ENCODE data around the gene PLCXD3. TPM values are rescaled to one million over a fixed set of nuclear protein-coding genes. Genes with fewer than 3 reads are reported as not detected.

Gene PLCXD3
- total RNA-seq, 1 experiment from 2014 or later = 0.11 TPM

DNA sequence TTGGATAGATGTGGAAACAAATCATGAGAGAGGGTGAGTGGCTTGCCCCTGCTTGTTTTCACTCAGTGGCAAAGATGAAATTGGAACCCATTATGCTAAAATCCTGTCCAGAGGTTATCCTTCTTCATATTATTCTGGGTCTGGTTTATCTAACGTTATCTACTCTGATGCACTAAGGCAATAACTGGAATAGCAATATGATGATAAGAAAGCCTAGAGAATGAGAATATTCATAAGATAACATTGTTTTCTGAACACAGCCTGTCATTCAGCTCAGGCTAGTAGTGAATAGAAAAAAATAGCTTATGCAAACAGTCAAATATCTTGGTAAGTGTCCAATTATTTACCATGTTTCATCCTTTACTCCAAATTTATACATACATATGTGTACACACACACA, 165.1 kb downstream of the PLCXD3 start:
- CTCF ChIA-PET = no interaction called here
- no peak for DNase-seq
- intact Hi-C loops (cut with micrococcal nuclease; ENCODE audit: unreplicated experiment) = loop anchor here (5.0 kb wide), 1 partner anchor 497 kb away; no protein-coding TSS in a partner anchor

DNA sequence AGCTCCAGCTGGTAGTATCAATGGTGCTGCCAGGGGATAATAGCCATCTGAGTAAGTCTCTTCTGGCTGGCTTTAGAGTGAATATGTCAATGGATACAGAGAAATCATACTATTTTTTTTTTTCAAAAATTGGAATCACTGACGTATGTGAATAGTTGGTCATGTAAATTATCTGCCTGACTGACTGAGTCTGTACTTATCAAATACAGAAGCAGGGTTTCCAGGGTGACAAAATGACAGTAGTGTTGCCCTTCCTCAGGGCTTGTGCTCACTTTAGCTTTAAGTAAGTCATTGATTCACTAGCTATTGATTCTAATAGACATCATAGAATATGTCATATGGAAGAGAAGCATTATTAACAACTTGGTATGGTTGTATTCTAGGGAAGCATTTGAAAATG, 171.1 kb downstream of the PLCXD3 start:
- intact Hi-C loops (cut with micrococcal nuclease; ENCODE audit: unreplicated experiment) = no loop called here
- CTCF ChIA-PET = no interaction called here

More for the DNA sequence above, 165.1 kb downstream of the PLCXD3 start:
- no peaks in the 10 kb centered on the region for H3K27me3 ChIP-seq (ENCODE audit: insufficient read depth, low read depth)
- no peaks in the 10 kb centered on the region for H3K9me2 ChIP-seq (ENCODE audit: insufficient read depth)
- no peaks in the 10 kb centered on the region for H3K4me1 ChIP-seq (replicated peaks; ENCODE audit: insufficient read depth)
- no peak overlapping the region for H3K27ac ChIP-seq
- no peaks in the 10 kb centered on the region for H4K20me1 ChIP-seq (ENCODE audit: insufficient read depth)
- no peak overlapping the region for H3K4me2 ChIP-seq
- BruUV-seq (replicated peaks) = no TSS peak
- H3K4me3 ChIP-seq = no peak overlapping the region
- no peak overlapping the region for H2AFZ ChIP-seq
- no peaks in the 10 kb centered on the region for H3K79me2 ChIP-seq (ENCODE audit: low read depth)
- H3K36me3 ChIP-seq (ENCODE audit: low read depth) = no peaks in the 10 kb centered on the region
- POLR2A ChIA-PET (ENCODE audit: unreplicated experiment) = no interaction called here
- H3F3A ChIP-seq (ENCODE audit: insufficient read depth, low read depth) = no peaks in the 10 kb centered on the region; the same call in 1 of the 2 replicates
- no peaks in the 10 kb centered on the region for H3K9me3 ChIP-seq (ENCODE audit: insufficient read depth, low read depth)
- TF ChIP-seq, protein P1, sequence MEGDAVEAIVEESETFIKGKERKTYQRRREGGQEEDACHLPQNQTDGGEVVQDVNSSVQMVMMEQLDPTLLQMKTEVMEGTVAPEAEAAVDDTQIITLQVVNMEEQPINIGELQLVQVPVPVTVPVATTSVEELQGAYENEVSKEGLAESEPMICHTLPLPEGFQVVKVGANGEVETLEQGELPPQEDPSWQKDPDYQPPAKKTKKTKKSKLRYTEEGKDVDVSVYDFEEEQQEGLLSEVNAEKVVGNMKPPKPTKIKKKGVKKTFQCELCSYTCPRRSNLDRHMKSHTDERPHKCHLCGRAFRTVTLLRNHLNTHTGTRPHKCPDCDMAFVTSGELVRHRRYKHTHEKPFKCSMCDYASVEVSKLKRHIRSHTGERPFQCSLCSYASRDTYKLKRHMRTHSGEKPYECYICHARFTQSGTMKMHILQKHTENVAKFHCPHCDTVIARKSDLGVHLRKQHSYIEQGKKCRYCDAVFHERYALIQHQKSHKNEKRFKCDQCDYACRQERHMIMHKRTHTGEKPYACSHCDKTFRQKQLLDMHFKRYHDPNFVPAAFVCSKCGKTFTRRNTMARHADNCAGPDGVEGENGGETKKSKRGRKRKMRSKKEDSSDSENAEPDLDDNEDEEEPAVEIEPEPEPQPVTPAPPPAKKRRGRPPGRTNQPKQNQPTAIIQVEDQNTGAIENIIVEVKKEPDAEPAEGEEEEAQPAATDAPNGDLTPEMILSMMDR (conservative IDR thresholded peaks at IDR 0.05) = no peak
- no peak for TF ChIP-seq EZH2 (IDR thresholded peaks at IDR 0.05; ENCODE audit: low read depth)

DNA sequence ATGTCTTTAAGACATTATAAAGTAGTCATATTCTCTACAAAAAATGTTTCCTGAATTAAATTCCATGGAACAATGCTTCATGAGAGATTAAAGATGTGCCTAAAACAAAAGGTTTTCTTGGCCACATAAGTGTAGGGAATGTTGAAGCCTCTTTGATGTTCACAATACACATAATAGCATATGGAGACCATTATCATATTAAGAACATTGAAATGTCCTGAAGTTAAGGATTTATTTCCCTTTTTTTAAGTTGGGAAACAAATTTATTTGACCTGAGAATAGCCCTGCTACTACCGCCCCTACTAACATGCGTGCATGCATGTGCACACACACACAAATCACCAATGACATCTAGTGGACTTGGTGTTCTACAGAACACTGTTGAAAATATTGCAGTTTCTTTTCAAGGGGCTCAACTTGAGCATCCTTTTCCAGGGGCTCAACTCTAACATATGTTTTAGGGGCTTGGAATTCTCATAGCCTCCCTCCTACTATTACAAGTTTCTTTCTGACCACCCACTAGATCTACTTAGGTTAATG, 172.2 kb downstream of the PLCXD3 start:
- TF ChIP-seq EZH2 (IDR thresholded peaks at IDR 0.05; ENCODE audit: low read depth) = no peak
- TF ChIP-seq, protein P1 (conservative IDR thresholded peaks at IDR 0.05) = no peak
- POLR2A ChIA-PET (ENCODE audit: unreplicated experiment) = no interaction called here
- H3K4me3 ChIP-seq = no peak overlapping the region
- DNase-seq = no peak
- H3K9me3 ChIP-seq (ENCODE audit: insufficient read depth, low read depth) = 0 out of 2 replicates have a peak, but pooled peaks cover 3% of the 10 kb centered on the region
- no peak overlapping the region for H3K4me2 ChIP-seq
- H3K36me3 ChIP-seq (ENCODE audit: low read depth) = no peaks in the 10 kb centered on the region
- no peaks in the 10 kb centered on the region for H3K79me2 ChIP-seq (ENCODE audit: low read depth)
- intact Hi-C loops (cut with micrococcal nuclease; ENCODE audit: unreplicated experiment) = no loop called here
- H2AFZ ChIP-seq = no peak overlapping the region
- H3K4me1 ChIP-seq (replicated peaks; ENCODE audit: insufficient read depth) = no peaks in the 10 kb centered on the region
- BruUV-seq (replicated peaks) = no TSS peak
- no peaks in the 10 kb centered on the region for H3K9me2 ChIP-seq (ENCODE audit: insufficient read depth)
- H3F3A ChIP-seq (ENCODE audit: insufficient read depth, low read depth) = no peaks in the 10 kb centered on the region
- H3K27ac ChIP-seq = no peak overlapping the region
- CTCF ChIA-PET = no interaction called here
- H4K20me1 ChIP-seq (ENCODE audit: insufficient read depth) = no peaks in the 10 kb centered on the region
- no peaks in the 10 kb centered on the region for H3K27me3 ChIP-seq (ENCODE audit: insufficient read depth, low read depth)

More for the DNA sequence above, 171.1 kb downstream of the PLCXD3 start:
- Histone ChIP-seq H2AFZ (no peak overlapping the region), H3K27ac (no peak overlapping the region), H3K9me2 (ENCODE audit: insufficient read depth) (no peaks in the 10 kb centered on the region), H3K4me2 (no peak overlapping the region), H3K27me3 (ENCODE audit: insufficient read depth, low read depth) (no peaks in the 10 kb centered on the region), H3K79me2 (ENCODE audit: low read depth) (no peaks in the 10 kb centered on the region), H3K4me1 (replicated peaks; ENCODE audit: insufficient read depth) (no peaks in the 10 kb centered on the region), H3K36me3 (ENCODE audit: low read depth) (no peaks in the 10 kb centered on the region), H3K9me3 (ENCODE audit: insufficient read depth, low read depth) (0 out of 2 replicates have a peak, but pooled peaks cover 3% of the 10 kb centered on the region), H3K4me3 (no peak overlapping the region), H4K20me1 (ENCODE audit: insufficient read depth) (no peaks in the 10 kb centered on the region), H3F3A (ENCODE audit: insufficient read depth, low read depth) (no peaks in the 10 kb centered on the region; the same call in 1 of the 2 replicates)
- BruUV-seq (replicated peaks) = no TSS peak
- POLR2A ChIA-PET (ENCODE audit: unreplicated experiment) = interaction anchor here (0.6 to 0.8 kb wide), 2 partner anchors 83 to 1413 kb away, joined by 3 to 7 read pairs; no protein-coding TSS in a partner anchor
- TF ChIP-seq, protein P1 (conservative IDR thresholded peaks at IDR 0.05) = no peak
- TF ChIP-seq EZH2 (IDR thresholded peaks at IDR 0.05; ENCODE audit: low read depth) = no peak
- no peak for DNase-seq

Data from PC-9 (cell line).